MM.1S (cell line): ENCODE data around the gene SLC35B4.

Experiments used
- DNase-seq: peaks from one replicate; pipeline ENCODE4 v3.0.0-alpha.2; 2015
- H2AFZ ChIP-seq: fragments of 300-600 bp; sonication (generic); 2 replicates; pipeline ENCODE4 v1.6.0; 2016; ENCODE audit warnings: antibody characterized with exemption, low read length
- H3F3A ChIP-seq: fragments of 300-600 bp; sonication (generic); 2 replicates; pipeline ENCODE4 v1.6.1; 2016; ENCODE audit warnings: mild to moderate bottlenecking, antibody characterized with exemption, low read length, moderate library complexity, mixed read lengths; ENCODE audit not compliant: insufficient read depth
- H3K27ac ChIP-seq: fragments of 300-600 bp; sonication (generic); 2 replicates; pipeline ENCODE4 v1.5.1; 2016; ENCODE audit warnings: mild to moderate bottlenecking, low read length
- H3K27me3 ChIP-seq: fragments of 300-600 bp; sonication (generic); replicated peaks from 2 replicates; pipeline ENCODE4 v1.6.0; 2016; ENCODE audit warnings: low read length; ENCODE audit not compliant: insufficient read depth
- H3K36me3 ChIP-seq: fragments of 300-600 bp; sonication (generic); replicated peaks from 2 replicates; pipeline ENCODE4 v1.6.1; 2016; ENCODE audit warnings: mild to moderate bottlenecking, low read length, mixed read lengths; ENCODE audit not compliant: insufficient read depth
- H3K4me1 ChIP-seq: fragments of 300-600 bp; sonication (generic); 2 replicates; pipeline ENCODE4 v1.6.1; 2016; ENCODE audit warnings: low read length, mixed read lengths
- H3K4me2 ChIP-seq: fragments of 300-600 bp; sonication (generic); 2 replicates; pipeline ENCODE4 v1.6.0; 2016; ENCODE audit warnings: low read depth, low read length
- H3K4me3 ChIP-seq: fragments of 300-600 bp; sonication (generic); 2 replicates; pipeline ENCODE4 v1.5.1; 2016; ENCODE audit warnings: low read length, mixed read lengths
- H3K79me2 ChIP-seq: fragments of 300-600 bp; sonication (generic); 2 replicates; pipeline ENCODE4 v1.6.1; 2016; ENCODE audit warnings: mixed run types, low read length, mixed read lengths
- H3K9ac ChIP-seq: fragments of 300-600 bp; sonication (generic); 2 replicates; pipeline ENCODE4 v1.6.1; 2016; ENCODE audit warnings: low read length, mixed read lengths
- H3K9me2 ChIP-seq: fragments of 300-600 bp; sonication (generic); replicated peaks from 2 replicates; pipeline ENCODE4 v1.6.1; 2016; ENCODE audit warnings: mild to moderate bottlenecking, low read length, mixed read lengths; ENCODE audit not compliant: insufficient read depth
- H3K9me3 ChIP-seq: fragments of 300-600 bp; sonication (generic); replicated peaks from 2 replicates; pipeline ENCODE4 v1.6.1; 2016; ENCODE audit warnings: mild to moderate bottlenecking, low read length, mixed read lengths; ENCODE audit not compliant: insufficient read depth
- H4K20me1 ChIP-seq: fragments of 300-600 bp; sonication (generic); 2 replicates; pipeline ENCODE4 v1.6.1; 2016; ENCODE audit warnings: mild to moderate bottlenecking, low read length, moderate library complexity, mixed read lengths; ENCODE audit not compliant: insufficient read depth
- CTCF ChIP-seq: fragments of 300-600 bp; sonication (generic); IDR thresholded peaks from 2 replicates; pipeline ENCODE4 v1.5.1; 2016; ENCODE audit warnings: antibody characterized with exemption, low read length, mixed read lengths
- EZH2 ChIP-seq: fragments of 300-600 bp; sonication (generic); optimal IDR thresholded peaks from 2 replicates; pipeline ENCODE3; 2017; ENCODE audit warnings: low read depth, mild to moderate bottlenecking, antibody characterized with exemption, low read length, mixed read lengths
- EZH2phosphoT487 ChIP-seq: fragments of 300-600 bp; sonication (generic); IDR thresholded peaks from 2 replicates; pipeline ENCODE4 v1.6.1; 2018; ENCODE audit warnings: antibody characterized with exemption, low read length

Gene SLC35B4

GRCh38 chr7:134364619-134365037 lies 47.9 kb upstream of the SLC35B4 start:
- Histone ChIP-seq H4K20me1 (no peaks in the 10 kb centered on the region), H3K4me3 (no peak overlapping the region), H3K4me2 (no peak overlapping the region), H3F3A (no peaks in the 10 kb centered on the region), H3K79me2 (no peaks in the 10 kb centered on the region), H3K9me3 (no peaks in the 10 kb centered on the region), H3K9ac (no peak overlapping the region), H3K4me1 (no peaks in the 10 kb centered on the region), H3K9me2 (no peaks in the 10 kb centered on the region), H3K27ac (no peak overlapping the region), H3K27me3 (no peaks in the 10 kb centered on the region), H3K36me3 (no peaks in the 10 kb centered on the region), H2AFZ (no peak overlapping the region)
- no peak for DNase-seq
- TF ChIP-seq EZH2 (no peak), CTCF (no peak), EZH2phosphoT487 (no peak)

GRCh38 chr7:134362587-134363483 lies 46.1 kb upstream of the SLC35B4 start:
- TF ChIP-seq EZH2 (no peak), EZH2phosphoT487 (no peak), CTCF (no peak)
- H3K9me3 ChIP-seq, result no peaks in the 10 kb centered on the region
- no peaks in the 10 kb centered on the region for H3K9me2 ChIP-seq
- H3K4me1 ChIP-seq, result no peaks in the 10 kb centered on the region
- H3K27me3 ChIP-seq, result no peaks in the 10 kb centered on the region
- H3K9ac ChIP-seq, result no peak overlapping the region
- no peak overlapping the region for H3K4me3 ChIP-seq
- H3K36me3 ChIP-seq, result no peaks in the 10 kb centered on the region
- H3K79me2 ChIP-seq, result no peaks in the 10 kb centered on the region
- no peak for DNase-seq
- H4K20me1 ChIP-seq, result no peaks in the 10 kb centered on the region
- H3F3A ChIP-seq, result no peaks in the 10 kb centered on the region
- no peak overlapping the region for H3K27ac ChIP-seq
- H3K4me2 ChIP-seq, result no peak overlapping the region
- H2AFZ ChIP-seq, result no peak overlapping the region

- no peak overlapping the region for H3K9ac ChIP-seq
- H3K9me3 ChIP-seq, result no peaks in the 10 kb centered on the region
- no peaks in the 10 kb centered on the region for H3K27me3 ChIP-seq
- no peaks in the 10 kb centered on the region for H3K79me2 ChIP-seq
- no peak for TF ChIP-seq CTCF
- TF ChIP-seq EZH2, result no peak
- TF ChIP-seq EZH2phosphoT487, result no peak
- no peak overlapping the region for H3K4me3 ChIP-seq
- H2AFZ ChIP-seq, result no peak overlapping the region
- H3K4me1 ChIP-seq, result no peaks in the 10 kb centered on the region
- H3K27ac ChIP-seq, result no peak overlapping the region
- no peaks in the 10 kb centered on the region for H3F3A ChIP-seq
- H4K20me1 ChIP-seq, result no peaks in the 10 kb centered on the region
- no peak for DNase-seq
- no peak overlapping the region for H3K4me2 ChIP-seq
- no peaks in the 10 kb centered on the region for H3K9me2 ChIP-seq
- no peaks in the 10 kb centered on the region for H3K36me3 ChIP-seq
Measured at GRCh38 chr7:134359787-134360432, 43.2 kb upstream of the SLC35B4 start.
